Uterus (tissue), 4 donors: ENCODE measurements around the gene TMEM30A. TPM values are rescaled to one million over a fixed set of nuclear protein-coding genes. Genes with fewer than 3 reads are reported as not detected.
A peak's percentile ranks its signal among the peaks of the same experiment; 100 is the strongest.

Source experiments
- DNase-seq, 2 donors: peaks; one replicate each; pipeline ENCODE4 v3.0.0-alpha.2; 2019 to 2020
- H3K27ac ChIP-seq, 2 donors: fragments of 200-600 bp; sonication (generic); 1 replicate in 1 of 2; 2 replicates in 1 of 2; pipeline ENCODE4 v1.5.1; 2016 to 2018
- H3K27me3 ChIP-seq, 2 donors: fragments of 200-600 bp; sonication (generic); one replicate each; pipeline ENCODE4 v1.5.1; 2018 to 2019; ENCODE audit warnings: control low read depth in 1 of 2
- H3K36me3 ChIP-seq, 2 donors: fragments of 200-600 bp; sonication (generic); one replicate each; pipeline ENCODE4 v1.5.1; 2019; ENCODE audit warnings: control low read depth in 1 of 2
- H3K4me1 ChIP-seq, 2 donors: fragments of 200-600 bp; sonication (generic); one replicate each; pipeline ENCODE4 v1.5.1; 2018 to 2019; ENCODE audit warnings: control low read depth in 1 of 2
- H3K4me3 ChIP-seq, 2 donors: fragments of 200-600 bp; sonication (generic); 1 replicate in 1 of 2; 2 replicates in 1 of 2; pipeline ENCODE4 v1.5.1; 2018 to 2019; ENCODE audit warnings: mild to moderate bottlenecking in 1 of 2
- H3K9me3 ChIP-seq, 2 donors: fragments of 200-600 bp; sonication (generic); one replicate each; pipeline ENCODE4 v1.5.1; 2019; ENCODE audit warnings: control low read depth in 1 of 2
- CTCF ChIP-seq, 4 experiments: fragments of 200-600 bp in 2 of 4; fragments of 450-650 bp in 2 of 4; sonication (generic) in 2 of 4; IDR thresholded peaks; one replicate each; pipeline ENCODE4 v1.5.1; 2016 to 2019; ENCODE audit warnings: antibody characterized with exemption in 4 of 4, mild to moderate bottlenecking in 2 of 4, moderate library complexity in 1 of 4
- POLR2A ChIP-seq, 2 donors: fragments of 450-650 bp; IDR thresholded peaks; one replicate each; pipeline ENCODE4 v1.6.1; 2016; ENCODE audit warnings: antibody characterized with exemption in 2 of 2, mild to moderate bottlenecking in 1 of 2, moderate library complexity in 1 of 2
- intact Hi-C: fragments of 100-400 bp; cut with DNase I; formaldehyde crosslinking; loops from one replicate; pipeline ENCODE4 v1.15.1; 2023; ENCODE audit warnings: low total_unique reads
- total RNA-seq, 4 donors: library from RNA; depleted of rRNA in 3 of 4; stranded (reverse); fragments of >200 nt in 3 of 4; gene quantifications; one replicate each; pipeline versions ENCODE4 v1.1.0 to v1.2.4, GENCODE V29; 2014 to 2023
- donor health status: DM: yes; HTN: yes; CAD: no.

TMEM30A gene
- total RNA-seq, 4 donors from 2014 or later, result 71.0 to 194 (median 125) TPM

GRCh38 chr6:75250552-75250951, 34.0 kb downstream of the TMEM30A start:
- intact Hi-C loops, result no loop called here
- H3K4me3 ChIP-seq, result no peak overlapping the region
- H3K4me1 ChIP-seq, result no peaks in the 10 kb centered on the region
- peaks cover 0 to 3% of the 10 kb centered on the region in 2 donors for H3K36me3 ChIP-seq
- no peak for DNase-seq
- H3K9me3 ChIP-seq, result no peaks in the 10 kb centered on the region
- H3K27me3 ChIP-seq, result no peaks in the 10 kb centered on the region
- no peak overlapping the region for H3K27ac ChIP-seq
- TF ChIP-seq POLR2A (IDR thresholded peaks at IDR 0.05), result no peak
- TF ChIP-seq CTCF (IDR thresholded peaks at IDR 0.05), result no peak

- no peak for TF ChIP-seq POLR2A (IDR thresholded peaks at IDR 0.05)
- no peaks in the 10 kb centered on the region for H3K27me3 ChIP-seq
Measured at GRCh38 chr6:75249837-75250236, 34.8 kb downstream of the TMEM30A start.

GRCh38 chr6:75246386-75246785, 38.2 kb downstream of the TMEM30A start:
- TF ChIP-seq CTCF (IDR thresholded peaks at IDR 0.05) (no peak), POLR2A (IDR thresholded peaks at IDR 0.05) (no peak)
- Histone ChIP-seq H3K27ac (no peak overlapping the region), H3K4me3 (no peak overlapping the region), H3K27me3 (no peaks in the 10 kb centered on the region), H3K9me3 (no peaks in the 10 kb centered on the region), H3K4me1 (no peaks in the 10 kb centered on the region), H3K36me3 (no peaks in the 10 kb centered on the region)
- DNase-seq, result no peak
- intact Hi-C loops, result no loop called here

More at GRCh38 chr6:75249837-75250236, 34.8 kb downstream of the TMEM30A start:
- peaks cover 0 to 3% of the 10 kb centered on the region in 2 donors for H3K36me3 ChIP-seq
- intact Hi-C loops, result no loop called here
- H3K4me1 ChIP-seq, result no peaks in the 10 kb centered on the region
- H3K9me3 ChIP-seq, result no peaks in the 10 kb centered on the region
- H3K27ac ChIP-seq, result no peak overlapping the region
- no peak overlapping the region for H3K4me3 ChIP-seq
- DNase-seq, result no peak

DNA sequence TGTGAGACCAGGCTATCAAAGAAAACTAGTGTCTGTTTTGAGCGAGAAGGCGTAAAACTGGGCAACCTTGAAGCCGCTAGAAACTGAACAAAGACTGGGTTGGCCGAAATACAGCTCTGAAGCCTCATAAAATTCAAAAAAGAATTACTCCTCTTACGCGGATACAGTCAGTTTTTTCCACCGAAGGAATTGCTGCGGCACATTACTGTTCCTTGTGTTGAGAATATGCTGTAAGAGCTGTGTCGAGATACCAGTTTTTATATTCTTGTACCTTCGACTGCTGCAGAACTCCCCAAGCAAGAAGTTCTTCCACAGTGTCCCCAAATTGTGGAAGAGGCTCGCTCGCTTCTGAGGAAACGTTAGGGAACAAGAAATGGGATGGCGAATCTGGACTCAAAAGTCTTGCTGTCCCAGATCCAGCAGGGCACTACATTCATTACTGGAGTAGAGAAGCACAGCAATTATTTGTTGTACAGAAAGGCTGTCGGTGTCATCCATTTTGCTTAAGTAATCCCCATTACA, 40.5 kb downstream of the TMEM30A start:
- no peak for DNase-seq
- no peaks in the 10 kb centered on the region for H3K9me3 ChIP-seq
- TF ChIP-seq POLR2A (IDR thresholded peaks at IDR 0.05) (no peak), CTCF (IDR thresholded peaks at IDR 0.05) (no peak)
- peak overlapping the region; percentile 69 to 77 for H3K4me3 ChIP-seq
- no peaks in the 10 kb centered on the region for H3K27me3 ChIP-seq
- no peaks in the 10 kb centered on the region for H3K36me3 ChIP-seq
- intact Hi-C loops, result no loop called here
- H3K4me1 ChIP-seq, result no peaks in the 10 kb centered on the region
- peak overlapping the region; percentile 91 to 92 for H3K27ac ChIP-seq

DNA sequence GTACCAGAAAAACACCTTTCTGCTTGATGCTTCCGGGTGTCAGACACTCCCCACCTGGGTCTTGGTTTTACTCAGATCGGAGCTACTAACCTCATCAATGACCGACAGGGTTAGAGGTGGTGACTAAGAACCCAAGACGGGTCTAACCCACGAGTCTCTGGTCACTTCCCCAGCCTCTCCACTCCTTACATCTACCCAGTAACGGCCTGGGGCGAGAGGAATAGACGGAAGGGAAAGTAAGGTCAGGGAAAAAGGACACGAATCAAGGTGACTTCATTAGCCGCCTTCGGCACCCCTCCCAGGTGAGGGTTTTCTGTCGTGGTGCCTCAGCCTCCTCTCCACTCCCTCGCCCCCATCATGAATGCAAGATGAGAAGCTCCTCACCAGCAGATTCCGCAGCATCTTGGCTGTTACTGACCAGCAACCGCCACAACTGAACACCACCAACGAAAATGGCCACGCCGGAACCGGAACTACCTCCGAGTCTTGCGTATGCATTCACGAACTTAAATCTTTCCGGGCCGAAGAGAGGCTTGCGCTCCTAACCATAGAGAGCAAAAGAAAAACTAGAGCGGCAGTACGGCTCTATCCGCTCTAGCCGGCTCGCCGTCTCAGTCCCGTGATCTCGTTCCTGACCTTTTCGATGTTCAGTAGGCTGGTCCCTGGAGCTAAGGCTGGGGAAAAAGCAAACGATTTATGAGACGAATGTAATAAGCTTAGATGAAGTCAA, 41.1 kb downstream of the TMEM30A start, which contains the start of gene COX7A2:
COX7A2 (minus strand) TSS at position 469 of the 730 bp plus-strand sequence; CDS start at position 402, 67 bp downstream.
- H3K9me3 ChIP-seq, result no peaks in the 10 kb centered on the region
- peak within 1 kb of the TSS; percentile 69 to 77 for H3K4me3 ChIP-seq
- TF ChIP-seq CTCF (IDR thresholded peaks at IDR 0.05) (peak in 1 of 4 experiments; percentile 9), POLR2A (IDR thresholded peaks at IDR 0.05) (peak; percentile 55 to 70)
- intact Hi-C loops, result no loop called here
- H3K27ac ChIP-seq, result peak within 1 kb of the TSS; percentile 91 to 92
- no peaks in the 10 kb centered on the region for H3K27me3 ChIP-seq
- H3K36me3 ChIP-seq, result no peaks in the 10 kb centered on the region
- peak; percentile 86 to 91 for DNase-seq
- no peaks in the 10 kb centered on the region for H3K4me1 ChIP-seq
